Lower lobe of right lung (tissue), 2 donors: Measurements from ENCODE around the gene KIF6. TPM values are rescaled to one million over a fixed set of nuclear protein-coding genes. Genes with fewer than 3 reads are reported as not detected.

Experiments used
- ATAC-seq, 2 donors: fragments of 200-7000 bp; cut with Tn5 transposase; one replicate each; pipeline ENCODE4 v1.9.1; 2020 to 2022; ENCODE audit warnings: mild to moderate bottlenecking in 2 of 2, moderate library complexity in 2 of 2
- DNase-seq: peaks from one replicate; pipeline ENCODE4 v3.0.0-alpha.2; 2020
- H3K27ac ChIP-seq: fragments of 200-600 bp; one replicate; pipeline ENCODE4 v1.8.0; 2022
- H3K27me3 ChIP-seq: fragments of 200-600 bp; one replicate; pipeline ENCODE4 v1.8.0; 2022; ENCODE audit warnings: low read depth
- H3K36me3 ChIP-seq: fragments of 200-600 bp; one replicate; pipeline ENCODE4 v1.8.0; 2022; ENCODE audit warnings: mild to moderate bottlenecking
- H3K4me1 ChIP-seq: fragments of 200-600 bp; one replicate; pipeline ENCODE4 v1.8.0; 2022
- H3K4me3 ChIP-seq: fragments of 200-600 bp; one replicate; pipeline ENCODE4 v1.8.0; 2022; ENCODE audit warnings: mild to moderate bottlenecking
- H3K9me3 ChIP-seq: fragments of 200-600 bp; one replicate; pipeline ENCODE4 v1.8.0; 2022
- intact Hi-C: fragments of 100-400 bp; cut with DNase I; formaldehyde crosslinking; loops from one replicate; pipeline ENCODE4 v1.11.0; 2022
- total RNA-seq: library from RNA; stranded (reverse); fragmentation: NEBNext Ultra II Directional; extraction: Animal tissue kit (Norgen Biotek cat#: 25700); gene quantifications from one replicate; pipeline ENCODE4 v1.2.1, GENCODE V29; 2021
- TF ChIP-seq, protein P1 (sequence below): fragments of 200-600 bp; IDR thresholded peaks from one replicate; pipeline ENCODE4 v1.8.0; 2022; ENCODE audit warnings: antibody characterized with exemption, mild to moderate bottlenecking
- donor health status: DM: no; HTN: yes; CAD: no; lungs with severe emphysema.

The KIF6 gene
- total RNA-seq, 1 donor from 2014 or later: 2.5 TPM

DNA sequence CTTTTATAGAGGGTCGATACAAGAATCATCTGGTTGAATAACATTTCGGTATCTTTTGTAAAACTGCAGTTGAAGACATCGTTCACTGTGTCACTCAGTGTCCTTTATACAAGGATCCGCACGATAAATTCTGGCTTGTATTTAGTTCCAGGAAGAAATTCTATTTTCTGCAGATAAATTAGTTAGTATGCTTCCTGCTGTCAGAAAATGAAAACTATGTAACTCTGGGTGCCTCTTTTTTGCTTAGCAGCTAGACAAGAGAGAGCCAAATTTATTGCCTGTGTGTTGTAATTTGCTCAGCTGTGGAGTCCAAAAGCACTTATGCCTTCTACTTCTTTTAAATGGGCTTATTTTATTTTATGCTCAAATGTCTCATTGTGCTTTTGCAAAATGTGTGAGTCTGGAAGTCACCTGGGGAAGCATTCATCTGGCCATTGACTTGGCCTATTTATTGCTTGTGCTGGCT lies 346.2 kb downstream of the KIF6 start:
- Histone ChIP-seq H3K36me3 (no peaks in the 10 kb centered on the region), H3K4me1 (peaks cover 3% of the 10 kb centered on the region), H3K27me3 (no peaks in the 10 kb centered on the region), H3K9me3 (no peaks in the 10 kb centered on the region), H3K27ac (no peak overlapping the region), H3K4me3 (no peak overlapping the region)
- DNase-seq: no peak
- TF ChIP-seq, protein P1, sequence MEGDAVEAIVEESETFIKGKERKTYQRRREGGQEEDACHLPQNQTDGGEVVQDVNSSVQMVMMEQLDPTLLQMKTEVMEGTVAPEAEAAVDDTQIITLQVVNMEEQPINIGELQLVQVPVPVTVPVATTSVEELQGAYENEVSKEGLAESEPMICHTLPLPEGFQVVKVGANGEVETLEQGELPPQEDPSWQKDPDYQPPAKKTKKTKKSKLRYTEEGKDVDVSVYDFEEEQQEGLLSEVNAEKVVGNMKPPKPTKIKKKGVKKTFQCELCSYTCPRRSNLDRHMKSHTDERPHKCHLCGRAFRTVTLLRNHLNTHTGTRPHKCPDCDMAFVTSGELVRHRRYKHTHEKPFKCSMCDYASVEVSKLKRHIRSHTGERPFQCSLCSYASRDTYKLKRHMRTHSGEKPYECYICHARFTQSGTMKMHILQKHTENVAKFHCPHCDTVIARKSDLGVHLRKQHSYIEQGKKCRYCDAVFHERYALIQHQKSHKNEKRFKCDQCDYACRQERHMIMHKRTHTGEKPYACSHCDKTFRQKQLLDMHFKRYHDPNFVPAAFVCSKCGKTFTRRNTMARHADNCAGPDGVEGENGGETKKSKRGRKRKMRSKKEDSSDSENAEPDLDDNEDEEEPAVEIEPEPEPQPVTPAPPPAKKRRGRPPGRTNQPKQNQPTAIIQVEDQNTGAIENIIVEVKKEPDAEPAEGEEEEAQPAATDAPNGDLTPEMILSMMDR: no peak
- intact Hi-C loops: no loop called here
- ATAC-seq: no peak

- intact Hi-C loops: no loop called here
- no peak overlapping the region for H3K4me3 ChIP-seq
These were observed 346.8 kb downstream of the KIF6 start for GRCh38 chr6:39378175-39378959.

GRCh38 chr6:39377539-39377950 lies 347.7 kb downstream of the KIF6 start:
- DNase-seq (no peak), ATAC-seq (peak; percentile 88 to 89)
- H3K9me3 ChIP-seq: no peaks in the 10 kb centered on the region
- peaks cover 3% of the 10 kb centered on the region for H3K4me1 ChIP-seq
- intact Hi-C loops: no loop called here
- no peaks in the 10 kb centered on the region for H3K27me3 ChIP-seq
- no peaks in the 10 kb centered on the region for H3K36me3 ChIP-seq
- no peak overlapping the region for H3K4me3 ChIP-seq
- TF ChIP-seq, protein P1: peak; percentile 76
- no peak overlapping the region for H3K27ac ChIP-seq

More at GRCh38 chr6:39378175-39378959, 346.8 kb downstream of the KIF6 start:
- H3K9me3 ChIP-seq: no peaks in the 10 kb centered on the region
- peaks cover 3% of the 10 kb centered on the region for H3K4me1 ChIP-seq
- no peak overlapping the region for H3K27ac ChIP-seq
- H3K36me3 ChIP-seq: no peaks in the 10 kb centered on the region
- ATAC-seq: peak in 1 of 2 donors; percentile 26
- TF ChIP-seq, protein P1: no peak
- no peak for DNase-seq
- no peaks in the 10 kb centered on the region for H3K27me3 ChIP-seq

GRCh38 chr6:39375405-39375804 lies 349.8 kb downstream of the KIF6 start:
- Histone ChIP-seq H3K9me3 (no peaks in the 10 kb centered on the region), H3K27me3 (no peaks in the 10 kb centered on the region), H3K4me3 (no peak overlapping the region), H3K27ac (no peak overlapping the region), H3K36me3 (no peaks in the 10 kb centered on the region), H3K4me1 (peaks cover 3% of the 10 kb centered on the region)
- intact Hi-C loops: no loop called here
- no peak for ATAC-seq
- TF ChIP-seq, protein P1: no peak
- no peak for DNase-seq

- no peaks in the 10 kb centered on the region for H3K9me3 ChIP-seq
- H3K4me1 ChIP-seq: no peaks in the 10 kb centered on the region
- no peak overlapping the region for H3K27ac ChIP-seq
- no peaks in the 10 kb centered on the region for H3K36me3 ChIP-seq
- H3K27me3 ChIP-seq: no peaks in the 10 kb centered on the region
- no peak overlapping the region for H3K4me3 ChIP-seq
- TF ChIP-seq, protein P1: no peak
- no peak for ATAC-seq
- intact Hi-C loops: no loop called here
- no peak for DNase-seq
These were observed 354.8 kb downstream of the KIF6 start for GRCh38 chr6:39370390-39370789.
